Trophoblast cell (in vitro differentiated cells and primary cell): ENCODE measurements around the gene CLNK.

Source experiments
- DNase-seq, 2 donors: peaks; one replicate each; pipeline ENCODE4 v3.0.0-alpha.2; 2016
- H2AFZ ChIP-seq: 2 replicates; pipeline ENCODE4 v1.6.1; 2013; ENCODE audit warnings: low read length, moderate library complexity, mild to moderate bottlenecking; ENCODE audit not compliant: insufficient read depth, poor library complexity
- H2AK5ac ChIP-seq: 2 replicates; pipeline ENCODE4 v1.6.1; 2013; ENCODE audit warnings: mild to moderate bottlenecking, low read length
- H2BK120ac ChIP-seq: 2 replicates; pipeline ENCODE4 v1.6.1; 2013; ENCODE audit warnings: low read length, mild to moderate bottlenecking, moderate library complexity; ENCODE audit not compliant: insufficient read depth, poor library complexity
- H2BK12ac ChIP-seq: 2 replicates; pipeline ENCODE4 v1.6.1; 2013; ENCODE audit warnings: mild to moderate bottlenecking, low read length, moderate library complexity
- H2BK5ac ChIP-seq: 2 replicates; pipeline ENCODE4 v1.6.1; 2013; ENCODE audit warnings: low read length, low read depth, moderate library complexity, mild to moderate bottlenecking; ENCODE audit not compliant: poor library complexity
- H3K14ac ChIP-seq: 2 replicates; pipeline ENCODE4 v1.6.1; 2013; ENCODE audit warnings: mild to moderate bottlenecking, low read length
- H3K18ac ChIP-seq: 2 replicates; pipeline ENCODE4 v1.6.1; 2013; ENCODE audit warnings: mild to moderate bottlenecking, low read length
- H3K23ac ChIP-seq: 2 replicates; pipeline ENCODE4 v1.6.1; 2013; ENCODE audit warnings: low read length
- H3K27ac ChIP-seq: 2 replicates; pipeline ENCODE4 v1.5.1; 2013; ENCODE audit warnings: low read depth, mild to moderate bottlenecking, inconsistent platforms, low read length, moderate library complexity
- H3K27me3 ChIP-seq: 2 replicates; pipeline ENCODE4 v1.6.1; 2013; ENCODE audit warnings: inconsistent platforms, mild to moderate bottlenecking, low read length, moderate library complexity; ENCODE audit not compliant: insufficient read depth
- H3K36me3 ChIP-seq, 2 experiments: 1 replicate in 1 of 2; 2 replicates in 1 of 2; pipeline ENCODE4 v1.6.1; 2013; ENCODE audit warnings: low read length in 2 of 2, mild to moderate bottlenecking in 2 of 2, moderate library complexity in 1 of 2; ENCODE audit not compliant: insufficient read depth in 2 of 2, control insufficient read depth in 1 of 2
- H3K4ac ChIP-seq: 2 replicates; pipeline ENCODE4 v1.6.1; 2013; ENCODE audit warnings: low read depth, mild to moderate bottlenecking, low read length, moderate library complexity
- H3K4me1 ChIP-seq, 2 experiments: 1 replicate in 1 of 2; 2 replicates in 1 of 2; pipeline ENCODE4 v1.6.1; 2013; ENCODE audit warnings: low read length in 2 of 2, mild to moderate bottlenecking in 2 of 2, moderate library complexity in 1 of 2; ENCODE audit not compliant: insufficient read depth in 2 of 2, control insufficient read depth in 1 of 2
- H3K4me2 ChIP-seq: 2 replicates; pipeline ENCODE4 v1.6.1; 2013; ENCODE audit warnings: inconsistent platforms, mild to moderate bottlenecking, low read length, moderate library complexity
- H3K4me3 ChIP-seq: 2 replicates; pipeline ENCODE4 v1.5.1; 2013; ENCODE audit warnings: mild to moderate bottlenecking, low read depth, low read length, inconsistent platforms
- H3K79me1 ChIP-seq: one replicate; pipeline ENCODE4 v1.6.1; 2013; ENCODE audit warnings: low read length
- H3K79me2 ChIP-seq: 2 replicates; pipeline ENCODE4 v1.6.1; 2013; ENCODE audit warnings: low read length, mild to moderate bottlenecking; ENCODE audit not compliant: control insufficient read depth, insufficient read depth, poor library complexity
- H3K9ac ChIP-seq: 2 replicates; pipeline ENCODE4 v1.6.1; 2013; ENCODE audit warnings: mild to moderate bottlenecking, low read length
- H3K9me3 ChIP-seq: 2 replicates; pipeline ENCODE4 v1.6.1; 2013; ENCODE audit warnings: low read depth, mild to moderate bottlenecking, control low read depth, inconsistent platforms, low read length; ENCODE audit not compliant: insufficient read depth
- H4K12ac ChIP-seq: 2 replicates; pipeline ENCODE4 v1.6.1; 2013; ENCODE audit warnings: low read depth, mild to moderate bottlenecking, low read length, moderate library complexity
- H4K8ac ChIP-seq: 2 replicates; pipeline ENCODE4 v1.6.1; 2013; ENCODE audit warnings: low read depth, mild to moderate bottlenecking, low read length, moderate library complexity
- H4K91ac ChIP-seq: one replicate; pipeline ENCODE4 v1.6.1; 2013; ENCODE audit warnings: low read depth, mild to moderate bottlenecking, low read length, moderate library complexity
- WGBS: extraction: QIAGEN DNeasy Blood & Tissue Kit; methylation state at CpG from one replicate; pipeline ENCODE4 v1.1.7; 2013; ENCODE audit warnings: missing lambda C conversion rate; ENCODE audit not compliant: insufficient read length, insufficient coverage; ENCODE audit errors: extremely low coverage; 5-methylcytosine and 5-hydroxymethylcytosine counted together

Gene CLNK

DNA sequence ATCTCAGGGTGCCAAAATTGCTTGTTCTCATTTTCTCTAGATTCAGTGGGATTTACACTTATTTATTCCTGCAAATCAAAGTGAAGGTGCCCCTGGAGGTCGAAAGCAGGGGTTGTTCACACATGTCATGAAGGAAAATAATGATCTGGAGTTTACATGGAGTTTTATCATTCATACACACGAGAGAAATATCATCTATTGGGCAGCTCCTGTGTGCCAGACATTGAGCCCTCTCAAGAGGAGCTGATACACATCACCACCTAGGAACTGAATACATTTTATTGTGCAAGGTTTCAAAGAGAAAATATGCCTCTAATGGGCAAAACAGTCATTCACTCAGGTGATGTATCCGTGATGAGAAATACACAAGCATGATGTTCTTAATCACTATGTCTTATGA lies 23.5 kb downstream of the CLNK start:
- DNase-seq: peak in 1 of 2 donors; percentile 45
- Histone ChIP-seq H3K23ac (no peak overlapping the region), H2BK120ac (no peak overlapping the region), H2BK12ac (no peak overlapping the region), H3K4ac (no peak overlapping the region), H3K4me2 (no peak overlapping the region), H3K9ac (no peak overlapping the region), H4K12ac (no peak overlapping the region), H2AFZ (no peak overlapping the region), H3K27ac (no peak overlapping the region), H2AK5ac (no peak overlapping the region), H3K4me1 (peaks cover 2 to 8% of the 10 kb centered on the region in 2 experiments), H3K4me3 (no peak overlapping the region), H3K36me3 (no peaks in the 10 kb centered on the region), H3K79me2 (no peaks in the 10 kb centered on the region), H3K79me1 (peaks cover 2% of the 10 kb centered on the region), H4K91ac (no peak overlapping the region), H3K18ac (no peak overlapping the region), H3K27me3 (no peaks in the 10 kb centered on the region), H2BK5ac (no peak overlapping the region), H4K8ac (no peak overlapping the region), H3K9me3 (peaks cover 2% of the 10 kb centered on the region), H3K14ac (no peak overlapping the region)
- no CpG with 5 or more reads among the region's 3 CpGs for WGBS

- Histone ChIP-seq H3K4me3 (no peak overlapping the region), H4K12ac (no peak overlapping the region), H2BK5ac (no peak overlapping the region), H3K4me2 (no peak overlapping the region), H2AFZ (no peak overlapping the region), H3K4ac (no peak overlapping the region), H4K8ac (no peak overlapping the region), H3K9me3 (no peaks in the 10 kb centered on the region), H2BK12ac (no peak overlapping the region), H3K79me2 (no peaks in the 10 kb centered on the region), H3K23ac (no peak overlapping the region), H3K14ac (no peak overlapping the region), H2AK5ac (no peak overlapping the region), H3K18ac (no peak overlapping the region), H3K36me3 (no peaks in the 10 kb centered on the region), H3K27me3 (no peaks in the 10 kb centered on the region), H3K27ac (no peak overlapping the region), H3K4me1 (peaks cover 2 to 8% of the 10 kb centered on the region in 2 experiments), H4K91ac (no peak overlapping the region), H2BK120ac (no peak overlapping the region), H3K79me1 (peaks cover 2% of the 10 kb centered on the region), H3K9ac (no peak overlapping the region)
- no CpG with 5 or more reads among the region's 6 CpGs for WGBS
- no peak for DNase-seq
Measured at GRCh38 chr4:10659251-10659650, 25.3 kb downstream of the CLNK start.

DNA sequence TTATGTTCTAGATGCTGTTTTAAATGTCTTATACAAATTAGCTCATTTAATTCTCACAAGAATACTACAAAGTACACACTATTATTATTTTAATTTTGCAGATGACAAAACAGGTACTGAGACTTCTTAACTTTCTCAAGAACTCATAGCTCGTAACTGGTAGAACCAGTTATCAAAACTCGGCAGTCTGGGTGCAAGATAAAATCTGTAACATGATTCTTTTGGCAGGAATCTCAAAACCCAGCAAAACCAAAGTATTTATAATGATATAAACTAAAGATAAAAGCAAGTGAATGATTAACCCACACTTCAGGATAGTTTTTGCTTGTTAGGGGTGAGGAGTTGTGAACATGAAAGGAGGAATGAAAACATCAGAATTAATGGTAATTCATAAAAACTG lies 27.6 kb downstream of the CLNK start:
- no peak overlapping the region for H2BK12ac ChIP-seq
- H2AK5ac ChIP-seq: no peak overlapping the region
- no peak overlapping the region for H4K12ac ChIP-seq
- no peaks in the 10 kb centered on the region for H3K9me3 ChIP-seq
- H3K18ac ChIP-seq: no peak overlapping the region
- H3K27me3 ChIP-seq: no peaks in the 10 kb centered on the region
- no peak overlapping the region for H3K23ac ChIP-seq
- H4K91ac ChIP-seq: no peak overlapping the region
- no peak overlapping the region for H2BK5ac ChIP-seq
- no peaks in the 10 kb centered on the region for H3K36me3 ChIP-seq
- no peak overlapping the region for H4K8ac ChIP-seq
- H3K4ac ChIP-seq: no peak overlapping the region
- H3K14ac ChIP-seq: no peak overlapping the region
- H2AFZ ChIP-seq: no peak overlapping the region
- H3K79me2 ChIP-seq: no peaks in the 10 kb centered on the region
- peak; percentile 51 to 94 for DNase-seq
- H3K9ac ChIP-seq: no peak overlapping the region
- no peak overlapping the region for H2BK120ac ChIP-seq
- peaks cover 2% of the 10 kb centered on the region for H3K79me1 ChIP-seq
- no peak overlapping the region for H3K4me2 ChIP-seq
- no peak overlapping the region for H3K27ac ChIP-seq
- H3K4me1 ChIP-seq: peaks cover 2 to 8% of the 10 kb centered on the region in 2 experiments
- H3K4me3 ChIP-seq: no peak overlapping the region
- WGBS: no CpG with 5 or more reads among the region's 2 CpGs

GRCh38 chr4:10656420-10656819 lies 28.1 kb downstream of the CLNK start:
- H3K79me2 ChIP-seq: no peaks in the 10 kb centered on the region
- H4K8ac ChIP-seq: no peak overlapping the region
- no peaks in the 10 kb centered on the region for H3K9me3 ChIP-seq
- no peak overlapping the region for H3K18ac ChIP-seq
- no peak overlapping the region for H3K14ac ChIP-seq
- H3K4ac ChIP-seq: no peak overlapping the region
- DNase-seq: peak in 1 of 2 donors; percentile 30
- H3K4me3 ChIP-seq: no peak overlapping the region
- no peak overlapping the region for H2BK5ac ChIP-seq
- peak overlapping the region; percentile 73 for H2BK12ac ChIP-seq
- no peaks in the 10 kb centered on the region for H3K27me3 ChIP-seq
- no CpG with 5 or more reads among the region's 3 CpGs for WGBS
- no peak overlapping the region for H3K27ac ChIP-seq
- no peak overlapping the region for H2AK5ac ChIP-seq
- no peak overlapping the region for H3K4me2 ChIP-seq
- H3K36me3 ChIP-seq: no peaks in the 10 kb centered on the region
- H4K12ac ChIP-seq: no peak overlapping the region
- H2AFZ ChIP-seq: no peak overlapping the region
- no peak overlapping the region for H3K9ac ChIP-seq
- peak overlapping the region; percentile 18 for H4K91ac ChIP-seq
- peaks cover 2% of the 10 kb centered on the region for H3K79me1 ChIP-seq
- H3K4me1 ChIP-seq: peaks cover 2 to 8% of the 10 kb centered on the region in 2 experiments
- no peak overlapping the region for H3K23ac ChIP-seq
- H2BK120ac ChIP-seq: no peak overlapping the region
